OCI-LY3 (cell line): ENCODE results near the gene RDH5.
A peak's percentile ranks its signal among the peaks of the same experiment; 100 is the strongest.

Source experiments
- H2AFZ ChIP-seq: fragments of 200-600, 300-600 bp; shearing (Covaris generic); 2 replicates; pipeline ENCODE4 v1.6.0; 2014; ENCODE audit warnings: antibody characterized with exemption, low read depth, low read length
- H3K27ac ChIP-seq: fragments of 200-600, 300-600 bp; sonication (generic); 2 replicates; pipeline ENCODE4 v1.5.1; 2014; ENCODE audit warnings: mild to moderate bottlenecking, low read length, moderate library complexity, mixed read lengths
- H3K27me3 ChIP-seq: fragments of 200-600, 300-600 bp; sonication (generic); 2 replicates; pipeline ENCODE4 v1.6.1; 2014; ENCODE audit warnings: low read depth, low read length, mixed read lengths
- H3K36me3 ChIP-seq: fragments of 200-600, 300-600 bp; sonication (generic); replicated peaks from 2 replicates; pipeline ENCODE3; 2014; ENCODE audit warnings: low read depth, low read length, mixed read lengths
- H3K4me1 ChIP-seq: fragments of 300-600, 200-600 bp; sonication (generic); 2 replicates; pipeline ENCODE4 v1.6.1; 2014; ENCODE audit warnings: low read length, mixed read lengths
- H3K4me2 ChIP-seq: fragments of 200-600, 300-600 bp; sonication (generic); 2 replicates; pipeline ENCODE4 v1.6.1; 2014; ENCODE audit warnings: low read length, mixed read lengths
- H3K4me3 ChIP-seq: fragments of 300-600, 200-600 bp; sonication (generic); 2 replicates; pipeline ENCODE4 v1.5.1; 2014; ENCODE audit warnings: antibody characterized with exemption, mild to moderate bottlenecking, low read length, moderate library complexity
- H3K79me2 ChIP-seq: fragments of 300-600, 200-600 bp; shearing (Covaris generic); 2 replicates; pipeline ENCODE4 v1.6.1; 2014; ENCODE audit warnings: mild to moderate bottlenecking, low read length, mixed read lengths
- H3K9ac ChIP-seq: fragments of 300-600, 200-600 bp; shearing (Covaris generic); 2 replicates; pipeline ENCODE4 v1.6.0; 2014; ENCODE audit warnings: mild to moderate bottlenecking, low read length, moderate library complexity
- H3K9me3 ChIP-seq: fragments of 200-600, 300-600 bp; shearing (Covaris generic); 2 replicates; pipeline ENCODE4 v1.6.1; 2014; ENCODE audit warnings: low read length, mixed read lengths; ENCODE audit not compliant: insufficient read depth
- H4K20me1 ChIP-seq: fragments of 200-600, 300-600 bp; sonication (generic); 2 replicates; pipeline ENCODE4 v1.6.1; 2016; ENCODE audit warnings: low read length, mixed read lengths; ENCODE audit not compliant: insufficient read depth
- EZH2phosphoT487 ChIP-seq: fragments of 200-600 bp; shearing (Covaris generic); IDR thresholded peaks from 2 replicates; pipeline ENCODE4 v1.6.1; 2018; ENCODE audit warnings: antibody characterized with exemption, mixed run types, low read depth
- TF ChIP-seq, protein P1 (sequence below): fragments of 200-600, 300-600 bp; sonication (generic); IDR thresholded peaks from 2 replicates; pipeline ENCODE4 v1.5.1; 2014; ENCODE audit warnings: antibody characterized with exemption, low read length, low read depth

The RDH5 gene

DNA sequence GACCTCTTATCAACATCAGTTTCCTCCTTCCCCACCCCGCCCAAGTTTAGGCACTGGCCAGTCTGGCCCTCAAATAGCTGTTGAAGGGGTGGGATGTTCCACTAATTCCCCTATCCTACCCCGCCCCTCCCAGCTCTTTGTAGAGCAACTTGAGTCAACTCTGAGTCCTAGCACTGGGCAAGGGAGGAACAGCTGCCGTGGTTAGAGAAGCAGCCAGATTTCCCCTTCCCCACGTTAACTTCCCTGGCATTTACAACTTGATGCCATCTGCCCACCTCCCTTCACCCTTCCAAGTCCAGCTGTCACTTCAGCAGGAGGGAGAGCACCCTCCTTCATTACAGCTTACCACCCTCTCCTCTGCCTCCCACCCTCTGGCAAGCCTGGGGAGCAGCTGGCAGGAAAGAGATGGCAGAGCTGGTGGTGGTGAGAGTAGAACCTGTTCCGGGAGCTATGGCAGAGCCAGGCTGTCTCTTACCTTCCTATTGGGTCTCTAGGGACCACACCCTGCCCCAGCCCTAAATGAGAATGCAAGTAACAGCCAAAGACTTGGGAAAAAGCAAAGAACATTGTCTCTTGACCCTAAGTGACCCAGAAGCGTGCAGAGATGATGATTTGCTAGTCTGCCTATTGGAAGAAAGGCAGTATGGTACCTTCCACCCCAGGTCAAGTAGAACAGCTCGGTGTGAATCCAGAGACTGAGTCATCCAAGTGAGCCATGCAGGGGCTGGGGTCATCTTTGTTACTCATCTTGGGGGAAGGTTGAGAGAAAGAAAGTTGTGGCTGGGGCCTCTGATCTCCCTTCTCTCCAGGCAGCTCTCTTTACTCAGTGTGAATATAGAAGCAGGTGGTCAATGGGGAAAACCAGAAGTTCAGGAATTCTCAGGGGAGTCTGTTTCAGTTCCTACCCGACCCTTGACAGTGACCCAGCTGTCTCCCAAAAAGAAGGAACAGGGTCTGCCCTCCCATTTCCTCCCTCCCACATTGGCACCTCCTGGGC is 2.9 kb upstream of the RDH5 start:
- Histone ChIP-seq H2AFZ (no peak overlapping the region), H4K20me1 (no peaks in the 10 kb centered on the region), H3K4me3 (peak overlapping the region; percentile 91), H3K27me3 (no peaks in the 10 kb centered on the region), H3K4me1 (peaks cover 15% of the 10 kb centered on the region), H3K36me3 (no peaks in the 10 kb centered on the region), H3K4me2 (peak overlapping the region; percentile 90), H3K9me3 (no peaks in the 10 kb centered on the region), H3K9ac (peak overlapping the region; percentile 86), H3K27ac (no peak overlapping the region), H3K79me2 (peaks cover 7% of the 10 kb centered on the region; the same call in 1 of the 2 replicates)
- TF ChIP-seq, protein P1, sequence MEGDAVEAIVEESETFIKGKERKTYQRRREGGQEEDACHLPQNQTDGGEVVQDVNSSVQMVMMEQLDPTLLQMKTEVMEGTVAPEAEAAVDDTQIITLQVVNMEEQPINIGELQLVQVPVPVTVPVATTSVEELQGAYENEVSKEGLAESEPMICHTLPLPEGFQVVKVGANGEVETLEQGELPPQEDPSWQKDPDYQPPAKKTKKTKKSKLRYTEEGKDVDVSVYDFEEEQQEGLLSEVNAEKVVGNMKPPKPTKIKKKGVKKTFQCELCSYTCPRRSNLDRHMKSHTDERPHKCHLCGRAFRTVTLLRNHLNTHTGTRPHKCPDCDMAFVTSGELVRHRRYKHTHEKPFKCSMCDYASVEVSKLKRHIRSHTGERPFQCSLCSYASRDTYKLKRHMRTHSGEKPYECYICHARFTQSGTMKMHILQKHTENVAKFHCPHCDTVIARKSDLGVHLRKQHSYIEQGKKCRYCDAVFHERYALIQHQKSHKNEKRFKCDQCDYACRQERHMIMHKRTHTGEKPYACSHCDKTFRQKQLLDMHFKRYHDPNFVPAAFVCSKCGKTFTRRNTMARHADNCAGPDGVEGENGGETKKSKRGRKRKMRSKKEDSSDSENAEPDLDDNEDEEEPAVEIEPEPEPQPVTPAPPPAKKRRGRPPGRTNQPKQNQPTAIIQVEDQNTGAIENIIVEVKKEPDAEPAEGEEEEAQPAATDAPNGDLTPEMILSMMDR = no peak
- no peak for TF ChIP-seq EZH2phosphoT487

DNA sequence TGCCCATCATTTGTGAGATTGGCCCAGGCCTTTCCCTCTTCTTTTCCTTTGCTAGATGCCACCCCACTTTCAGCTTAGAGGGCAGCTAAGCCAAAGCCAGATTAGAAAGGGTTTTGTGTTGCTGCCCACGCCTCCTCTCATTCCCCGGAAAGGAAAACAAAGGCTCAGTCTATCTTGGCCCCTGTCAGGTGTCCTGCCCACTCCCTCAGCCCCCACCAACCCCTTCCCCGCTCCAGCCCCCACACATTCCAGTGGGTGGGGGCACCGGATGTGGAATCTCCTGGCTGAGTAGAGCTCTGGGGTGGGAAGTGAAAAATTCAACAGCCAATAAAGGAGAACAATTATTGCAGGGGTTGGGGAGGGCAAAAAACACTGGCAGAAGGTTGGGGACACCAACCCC is 2.2 kb upstream of the RDH5 start:
- no peak overlapping the region for H3K4me3 ChIP-seq

DNA sequence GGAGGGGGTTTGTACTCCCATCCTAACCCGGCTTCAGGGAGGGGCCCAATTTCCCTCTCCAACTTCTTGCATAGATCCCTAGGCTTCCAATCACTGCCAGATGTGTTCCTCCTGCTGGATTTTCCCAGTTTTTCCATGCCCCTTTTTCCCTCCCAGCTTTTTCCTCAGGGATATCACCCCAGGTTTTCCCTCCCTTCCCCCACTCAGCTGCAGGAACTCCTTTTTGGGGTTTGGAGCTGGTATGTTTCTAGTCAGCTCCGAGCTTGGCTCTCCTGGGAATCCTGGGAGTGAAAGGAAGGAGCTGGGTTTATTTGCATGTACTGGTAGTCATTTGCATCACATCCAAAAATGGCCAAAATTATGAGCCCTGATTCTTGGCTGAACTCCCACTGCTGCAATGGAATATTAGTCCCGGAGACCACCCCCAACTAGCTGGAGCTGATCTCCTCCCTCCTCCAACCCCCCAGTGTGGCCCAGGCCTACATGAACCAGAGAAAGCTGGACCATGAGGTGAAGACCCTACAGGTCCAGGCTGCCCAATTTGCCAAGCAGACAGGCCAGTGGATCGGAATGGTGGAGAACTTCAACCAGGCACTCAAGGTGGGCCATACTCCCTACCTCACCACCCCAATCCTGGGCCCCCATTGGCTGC is 1.4 kb upstream of the RDH5 start:
- Histone ChIP-seq H3K4me1 (peaks cover 15% of the 10 kb centered on the region), H3K4me2 (no peak overlapping the region), H3K36me3 (peaks cover 1% of the 10 kb centered on the region), H3K9ac (no peak overlapping the region), H4K20me1 (no peaks in the 10 kb centered on the region), H2AFZ (no peak overlapping the region), H3K9me3 (no peaks in the 10 kb centered on the region), H3K4me3 (no peak overlapping the region), H3K27me3 (no peaks in the 10 kb centered on the region), H3K79me2 (peaks cover 7% of the 10 kb centered on the region; the same call in 1 of the 2 replicates), H3K27ac (no peak overlapping the region)
- TF ChIP-seq, protein P1 = no peak
- TF ChIP-seq EZH2phosphoT487 = no peak

More for the DNA sequence above, 2.2 kb upstream of the RDH5 start:
- H3K79me2 ChIP-seq = peaks cover 7% of the 10 kb centered on the region; the same call in 1 of the 2 replicates
- no peaks in the 10 kb centered on the region for H3K9me3 ChIP-seq
- H4K20me1 ChIP-seq = no peaks in the 10 kb centered on the region
- H3K36me3 ChIP-seq = no peaks in the 10 kb centered on the region
- H3K9ac ChIP-seq = no peak overlapping the region
- no peak overlapping the region for H3K27ac ChIP-seq
- H3K27me3 ChIP-seq = no peaks in the 10 kb centered on the region
- peaks cover 15% of the 10 kb centered on the region for H3K4me1 ChIP-seq
- H3K4me2 ChIP-seq = no peak overlapping the region
- no peak overlapping the region for H2AFZ ChIP-seq
- no peak for TF ChIP-seq EZH2phosphoT487
- TF ChIP-seq, protein P1 = no peak

DNA sequence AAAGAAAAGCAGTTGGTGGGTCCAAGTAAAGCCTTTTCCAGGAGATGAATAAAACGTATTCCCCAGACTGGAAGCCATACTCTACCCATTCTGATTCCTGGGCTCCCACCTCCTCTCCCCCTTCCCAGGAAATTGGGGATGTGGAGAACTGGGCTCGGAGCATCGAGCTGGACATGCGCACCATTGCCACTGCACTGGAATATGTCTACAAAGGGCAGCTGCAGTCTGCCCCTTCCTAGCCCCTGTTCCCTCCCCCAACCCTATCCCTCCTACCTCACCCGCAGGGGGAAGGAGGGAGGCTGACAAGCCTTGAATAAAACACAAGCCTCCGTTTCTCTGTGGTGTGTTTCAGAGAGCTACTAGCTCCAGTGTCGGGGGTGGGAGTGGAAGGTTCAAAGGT is 822 bp upstream of the RDH5 start:
- H3K9ac ChIP-seq = no peak overlapping the region
- no peak overlapping the region for H3K4me3 ChIP-seq
- no peaks in the 10 kb centered on the region for H3K9me3 ChIP-seq
- H3K36me3 ChIP-seq = peaks cover 3% of the 10 kb centered on the region
- H3K27me3 ChIP-seq = no peaks in the 10 kb centered on the region
- H3K4me1 ChIP-seq = peaks cover 15% of the 10 kb centered on the region
- TF ChIP-seq, protein P1 = no peak
- TF ChIP-seq EZH2phosphoT487 = no peak
- peaks cover 7% of the 10 kb centered on the region; the same call in 1 of the 2 replicates for H3K79me2 ChIP-seq
- H4K20me1 ChIP-seq = no peaks in the 10 kb centered on the region
- H3K4me2 ChIP-seq = no peak overlapping the region
- H2AFZ ChIP-seq = no peak overlapping the region
- H3K27ac ChIP-seq = no peak overlapping the region
